ENCODE data around the gene ZSWIM6.

DNA sequence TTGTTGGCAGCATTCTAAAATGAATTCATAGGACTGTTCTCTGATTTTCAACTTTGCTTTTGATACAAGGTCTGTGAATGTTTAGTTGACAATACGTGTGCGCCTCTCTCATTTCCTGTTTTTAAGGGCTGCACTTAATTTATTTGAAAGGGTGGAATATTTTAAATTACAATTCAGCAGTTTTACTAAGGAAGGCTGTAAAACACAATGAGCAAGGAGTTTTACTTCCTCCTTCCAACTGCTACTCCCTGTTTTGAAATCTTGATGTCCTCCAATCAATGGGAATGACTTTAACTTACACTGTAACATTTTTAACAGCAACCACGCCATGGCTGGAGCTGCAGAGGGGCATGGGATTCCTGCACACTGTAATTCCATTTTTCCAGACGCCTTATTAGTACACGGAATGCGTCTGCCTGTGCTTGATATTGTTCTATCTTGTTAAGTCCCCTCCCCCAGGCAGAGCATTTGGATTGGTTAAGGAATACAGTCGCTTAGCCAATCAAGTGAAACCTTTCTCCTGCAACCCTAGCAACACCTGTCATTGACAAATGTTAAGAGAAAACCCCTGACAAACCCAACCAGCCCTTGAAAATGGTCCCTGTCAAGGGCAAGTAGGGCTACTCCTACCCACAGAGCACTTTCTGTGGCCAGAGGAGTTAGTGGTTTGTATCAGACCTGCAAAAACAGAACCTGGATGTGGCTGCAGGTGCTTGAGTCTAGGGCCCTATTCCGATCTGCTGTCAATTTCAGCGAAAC, 12.5 kb upstream of the ZSWIM6 start:
- TF ChIP-seq, protein P1, sequence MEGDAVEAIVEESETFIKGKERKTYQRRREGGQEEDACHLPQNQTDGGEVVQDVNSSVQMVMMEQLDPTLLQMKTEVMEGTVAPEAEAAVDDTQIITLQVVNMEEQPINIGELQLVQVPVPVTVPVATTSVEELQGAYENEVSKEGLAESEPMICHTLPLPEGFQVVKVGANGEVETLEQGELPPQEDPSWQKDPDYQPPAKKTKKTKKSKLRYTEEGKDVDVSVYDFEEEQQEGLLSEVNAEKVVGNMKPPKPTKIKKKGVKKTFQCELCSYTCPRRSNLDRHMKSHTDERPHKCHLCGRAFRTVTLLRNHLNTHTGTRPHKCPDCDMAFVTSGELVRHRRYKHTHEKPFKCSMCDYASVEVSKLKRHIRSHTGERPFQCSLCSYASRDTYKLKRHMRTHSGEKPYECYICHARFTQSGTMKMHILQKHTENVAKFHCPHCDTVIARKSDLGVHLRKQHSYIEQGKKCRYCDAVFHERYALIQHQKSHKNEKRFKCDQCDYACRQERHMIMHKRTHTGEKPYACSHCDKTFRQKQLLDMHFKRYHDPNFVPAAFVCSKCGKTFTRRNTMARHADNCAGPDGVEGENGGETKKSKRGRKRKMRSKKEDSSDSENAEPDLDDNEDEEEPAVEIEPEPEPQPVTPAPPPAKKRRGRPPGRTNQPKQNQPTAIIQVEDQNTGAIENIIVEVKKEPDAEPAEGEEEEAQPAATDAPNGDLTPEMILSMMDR (conservative IDR thresholded peaks at IDR 0.05 in 1 of 2, IDR thresholded peaks at IDR 0.05 in 1 of 2; ENCODE audit: extremely low read depth in 1 of 2, insufficient read depth in 1 of 2, low read depth in 1 of 2, low read length in 2 of 2) = no peak
- TF ChIP-seq EZH2 (IDR thresholded peaks at IDR 0.05; ENCODE audit: borderline replicate concordance, low read length) = no peak

All from mammary epithelial cell (primary cell).